ENCODE data around the gene CHPF.

Gene CHPF

GRCh38 chr2:219543596-219544358 is at the start of gene CHPF, which contains the start of gene TMEM198:
Gene CHPF, minus strand, starts transcription at chr2:219543809. Its CDS starts 271 bp downstream, at chr2:219543538.
Gene TMEM198, plus strand, starts transcription at chr2:219544028. Its CDS starts 700 bp downstream, at chr2:219544728.
- DNase-seq = peak; percentile 85 to 87

- DNase-seq = no peak
Measured at GRCh38 chr2:219593154-219593553, 49.5 kb upstream of the CHPF start.

- no peak for DNase-seq
Measured at GRCh38 chr2:219592736-219593135, 49.1 kb upstream of the CHPF start.

GRCh38 chr2:219591091-219591490 is 47.5 kb upstream of the CHPF start:
- DNase-seq = no peak

GRCh38 chr2:219581346-219581745 is 37.7 kb upstream of the CHPF start:
- no peak for DNase-seq

- peak; percentile 42 to 73 for DNase-seq
Measured at GRCh38 chr2:219578811-219579613, 35.4 kb upstream of the CHPF start.

- DNase-seq = no peak
Measured at GRCh38 chr2:219576505-219577388, 33.1 kb upstream of the CHPF start.

- DNase-seq = no peak
Measured at GRCh38 chr2:219575566-219576504, 32.2 kb upstream of the CHPF start.

GRCh38 chr2:219574484-219575311 is 31.1 kb upstream of the CHPF start:
- no peak for DNase-seq

- no peak for DNase-seq
Measured at GRCh38 chr2:219573166-219573565, 29.6 kb upstream of the CHPF start.

- DNase-seq = no peak
Measured at GRCh38 chr2:219572237-219573001, 28.8 kb upstream of the CHPF start, which contains the start of gene INHA. Gene INHA, plus strand, starts transcription at chr2:219572310. Its CDS starts 65 bp downstream, at chr2:219572375.

GRCh38 chr2:219571311-219572236 is 28.0 kb upstream of the CHPF start, which contains the start of gene OBSL1:
Gene OBSL1, minus strand, starts transcription at chr2:219571539. Its CDS starts 307 bp downstream, at chr2:219571232.
- DNase-seq = no peak

GRCh38 chr2:219570924-219571310 is 27.3 kb upstream of the CHPF start:
- no peak for DNase-seq

GRCh38 chr2:219570194-219570923 is 26.8 kb upstream of the CHPF start:
- no peak for DNase-seq

- no peak for DNase-seq
Measured at GRCh38 chr2:219569635-219570034, 26.0 kb upstream of the CHPF start.

- DNase-seq = no peak
Measured at GRCh38 chr2:219569041-219569440, 25.4 kb upstream of the CHPF start.

GRCh38 chr2:219567791-219568361 is 24.3 kb upstream of the CHPF start:
- DNase-seq = no peak

- no peak for DNase-seq
Measured at GRCh38 chr2:219567131-219567530, 23.5 kb upstream of the CHPF start.

Data from inflammatory macrophage treated with lipopolysaccharide for 1 hour (primary cell).